Mammary epithelial cell (primary cell): ENCODE measurements around the gene ATF6.

Experiments used
- CTCF ChIP-seq, 2 donors: IDR thresholded peaks in 1 of 2; conservative IDR thresholded peaks in 1 of 2; 2 replicates each; pipeline ENCODE4 v1.5.1; 2011 to 2012; ENCODE audit warnings: inconsistent platforms in 2 of 2, low read length in 2 of 2, mild to moderate bottlenecking in 2 of 2, control low read depth in 1 of 2, low read depth in 1 of 2; ENCODE audit not compliant: insufficient read depth in 1 of 2; ENCODE audit errors: extremely low read depth in 1 of 2
- EZH2 ChIP-seq: IDR thresholded peaks from 2 replicates; pipeline ENCODE4 v1.6.1; 2012; ENCODE audit warnings: low read length, inconsistent platforms, borderline replicate concordance

- no peak for TF ChIP-seq CTCF (conservative IDR thresholded peaks at IDR 0.05 in 1 of 2, IDR thresholded peaks at IDR 0.05 in 1 of 2; ENCODE audit: extremely low read depth in 1 of 2, insufficient read depth in 1 of 2, low read depth in 1 of 2, low read length in 2 of 2)
- TF ChIP-seq EZH2: no peak
Observed at GRCh38 chr1:161866241-161866640, 100.1 kb downstream of the ATF6 start.
